CD4-positive, alpha-beta T cell treated with Interleukin-12 subunit alpha and Interleukin-12 subunit beta, for 1 hour (primary cell): ENCODE data around the gene LEMD2.
A peak's percentile ranks its signal among the peaks of the same experiment; 100 is the strongest.

ENCODE experiments used
- DNase-seq: peaks from one replicate; pipeline ENCODE4 v3.0.0-alpha.2; 2020

LEMD2 gene

GRCh38 chr6:33772082-33772830 lies 16.7 kb downstream of the LEMD2 start:
- DNase-seq = no peak

- peak; percentile 65 for DNase-seq
Observed at GRCh38 chr6:33771146-33772081, 17.5 kb downstream of the LEMD2 start.

- no peak for DNase-seq
Observed at GRCh38 chr6:33770833-33771145, 18.1 kb downstream of the LEMD2 start.

- DNase-seq = no peak
Observed at GRCh38 chr6:33770124-33770832, 18.7 kb downstream of the LEMD2 start.

- no peak for DNase-seq
Observed at GRCh38 chr6:33769248-33769821, 19.6 kb downstream of the LEMD2 start.

GRCh38 chr6:33768644-33769120 lies 20.2 kb downstream of the LEMD2 start:
- peak; percentile 68 for DNase-seq

GRCh38 chr6:33766921-33767907 lies 21.7 kb downstream of the LEMD2 start:
- DNase-seq = no peak

GRCh38 chr6:33765368-33765767 lies 23.6 kb downstream of the LEMD2 start:
- DNase-seq = no peak

- DNase-seq = no peak
Observed at GRCh38 chr6:33764036-33764435, 24.9 kb downstream of the LEMD2 start.

- DNase-seq = no peak
Observed at GRCh38 chr6:33763483-33763882, 25.4 kb downstream of the LEMD2 start.

GRCh38 chr6:33762713-33763112 lies 26.2 kb downstream of the LEMD2 start:
- DNase-seq = no peak

GRCh38 chr6:33761922-33762629 lies 26.9 kb downstream of the LEMD2 start:
- DNase-seq = peak; percentile 36

GRCh38 chr6:33761581-33761921 lies 27.4 kb downstream of the LEMD2 start:
- DNase-seq = no peak

GRCh38 chr6:33759887-33760629 lies 28.9 kb downstream of the LEMD2 start:
- DNase-seq = no peak

- no peak for DNase-seq
Observed at GRCh38 chr6:33758815-33759216, 30.1 kb downstream of the LEMD2 start.

GRCh38 chr6:33757906-33758305 lies 31.0 kb downstream of the LEMD2 start:
- no peak for DNase-seq

GRCh38 chr6:33757113-33757512 lies 31.8 kb downstream of the LEMD2 start:
- no peak for DNase-seq

- DNase-seq = no peak
Observed at GRCh38 chr6:33756211-33756954, 32.5 kb downstream of the LEMD2 start.

GRCh38 chr6:33755070-33755869 lies 33.7 kb downstream of the LEMD2 start:
- DNase-seq = no peak
